GM12874 (cell line): Measurements from ENCODE around the gene BHLHA9.

Experiments used
- TF ChIP-seq, protein P1 (sequence below): IDR thresholded peaks from 2 replicates; pipeline ENCODE4 v1.5.1; 2011; ENCODE audit warnings: low read depth, mild to moderate bottlenecking, control low read depth, low read length, moderate library complexity; ENCODE audit not compliant: insufficient read depth

Gene BHLHA9

DNA sequence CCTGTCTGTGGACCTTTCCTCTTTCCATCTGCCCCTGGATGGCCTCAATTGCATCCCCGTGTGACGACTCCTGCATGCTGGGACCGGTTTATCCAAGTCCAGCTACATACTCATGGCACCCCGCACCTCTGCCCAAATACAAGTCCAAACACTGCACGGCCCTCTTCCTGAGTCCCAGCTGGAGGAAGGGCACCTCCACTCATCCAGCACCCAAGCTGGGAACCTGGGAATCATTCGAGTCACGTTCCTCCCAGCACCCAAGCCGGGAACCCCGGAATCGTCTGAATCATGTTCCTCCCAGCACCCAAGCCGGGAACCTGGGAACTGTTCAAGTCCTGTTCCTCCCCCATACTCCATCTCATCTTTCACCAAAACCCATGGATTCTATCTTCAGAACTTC, 19.5 kb downstream of the BHLHA9 start:
- TF ChIP-seq, protein P1, sequence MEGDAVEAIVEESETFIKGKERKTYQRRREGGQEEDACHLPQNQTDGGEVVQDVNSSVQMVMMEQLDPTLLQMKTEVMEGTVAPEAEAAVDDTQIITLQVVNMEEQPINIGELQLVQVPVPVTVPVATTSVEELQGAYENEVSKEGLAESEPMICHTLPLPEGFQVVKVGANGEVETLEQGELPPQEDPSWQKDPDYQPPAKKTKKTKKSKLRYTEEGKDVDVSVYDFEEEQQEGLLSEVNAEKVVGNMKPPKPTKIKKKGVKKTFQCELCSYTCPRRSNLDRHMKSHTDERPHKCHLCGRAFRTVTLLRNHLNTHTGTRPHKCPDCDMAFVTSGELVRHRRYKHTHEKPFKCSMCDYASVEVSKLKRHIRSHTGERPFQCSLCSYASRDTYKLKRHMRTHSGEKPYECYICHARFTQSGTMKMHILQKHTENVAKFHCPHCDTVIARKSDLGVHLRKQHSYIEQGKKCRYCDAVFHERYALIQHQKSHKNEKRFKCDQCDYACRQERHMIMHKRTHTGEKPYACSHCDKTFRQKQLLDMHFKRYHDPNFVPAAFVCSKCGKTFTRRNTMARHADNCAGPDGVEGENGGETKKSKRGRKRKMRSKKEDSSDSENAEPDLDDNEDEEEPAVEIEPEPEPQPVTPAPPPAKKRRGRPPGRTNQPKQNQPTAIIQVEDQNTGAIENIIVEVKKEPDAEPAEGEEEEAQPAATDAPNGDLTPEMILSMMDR = no peak

GRCh38 chr17:1290676-1291075, 20.4 kb downstream of the BHLHA9 start:
- TF ChIP-seq, protein P1 = no peak

GRCh38 chr17:1294157-1294717, 24.0 kb downstream of the BHLHA9 start:
- TF ChIP-seq, protein P1 = no peak

GRCh38 chr17:1298606-1299005, 28.4 kb downstream of the BHLHA9 start:
- TF ChIP-seq, protein P1 = no peak

DNA sequence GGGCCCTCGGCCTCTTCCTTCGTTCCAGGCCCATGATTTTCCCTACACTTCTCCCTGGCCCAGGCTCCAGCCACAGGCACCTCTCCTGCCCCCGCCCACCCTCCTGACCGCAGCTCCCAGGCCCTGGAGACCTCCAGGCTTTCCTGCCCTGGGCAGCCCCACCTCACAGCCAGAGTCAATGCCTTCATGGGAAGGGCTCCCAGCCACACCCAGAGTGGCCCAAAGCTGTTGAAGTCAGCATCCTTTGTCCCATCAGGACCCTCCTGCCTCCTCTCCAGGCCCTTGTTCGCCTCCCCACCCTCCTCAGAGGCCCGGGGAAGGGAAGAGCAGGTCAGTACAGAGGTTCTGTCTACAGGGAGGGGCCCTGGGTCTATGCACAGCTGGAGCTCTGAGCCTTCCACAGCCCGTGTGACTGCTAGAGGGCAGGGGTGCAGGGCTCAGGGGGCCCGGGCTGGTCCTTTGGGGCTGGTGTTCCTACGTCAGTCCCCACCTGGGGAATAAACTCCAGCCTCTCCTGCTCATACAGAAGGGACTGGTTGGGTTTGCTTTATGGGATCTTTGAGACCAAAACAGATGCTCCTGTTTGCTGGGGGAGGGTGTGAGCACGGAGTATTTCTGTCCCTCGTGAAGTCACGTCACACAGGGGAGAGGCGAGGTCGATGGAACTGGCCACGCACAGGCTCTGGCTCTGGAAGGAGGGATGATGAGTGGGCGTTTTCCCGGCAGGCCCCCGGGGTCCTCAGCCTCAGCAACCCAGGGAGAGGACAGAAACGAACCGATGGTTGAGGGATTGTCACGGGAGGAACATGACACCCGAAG, 29.5 kb downstream of the BHLHA9 start:
- TF ChIP-seq, protein P1 = no peak

GRCh38 chr17:1300371-1300905, 30.2 kb downstream of the BHLHA9 start:
- TF ChIP-seq, protein P1 = no peak

GRCh38 chr17:1301546-1301945, 31.3 kb downstream of the BHLHA9 start:
- TF ChIP-seq, protein P1 = no peak
